HepG2 (cell line): ENCODE data around the gene BCAM. TPM values are rescaled to one million over a fixed set of nuclear protein-coding genes. Genes with fewer than 3 reads are reported as not detected.
A peak's percentile ranks its signal among the peaks of the same experiment; 100 is the strongest.

Experiments used
- ATF2 ChIP-seq: sonication (generic); formaldehyde crosslinking; IDR thresholded peaks from 2 replicates; pipeline ENCODE4 v1.4.0; 2020; ENCODE audit warnings: missing genetic modification reagents
- CBX2 ChIP-seq, 2 experiments: fragments of 200-600 bp in 1 of 2; sonication (generic); formaldehyde crosslinking in 1 of 2; IDR thresholded peaks; 2 replicates each; pipeline versions ENCODE4 v1.7.0 to v1.8.1; 2018 to 2022; ENCODE audit warnings: low read depth in 2 of 2, low read length in 1 of 2, mild to moderate bottlenecking in 1 of 2, missing genetic modification reagents in 1 of 2
- DPF2 ChIP-seq: sonication (generic); formaldehyde crosslinking; IDR thresholded peaks from 2 replicates; pipeline ENCODE4 v1.4.0; 2020; ENCODE audit warnings: mild to moderate bottlenecking, low read depth, missing genetic modification reagents, borderline replicate concordance
- FUBP1 ChIP-seq: sonication (generic); formaldehyde crosslinking; IDR thresholded peaks from 2 replicates; pipeline ENCODE4 v1.5.1; 2020; ENCODE audit warnings: missing genetic modification reagents, mild to moderate bottlenecking, borderline replicate concordance
- GABPA ChIP-seq, 2 experiments: IDR thresholded peaks; 2 replicates each; pipeline ENCODE4 v1.6.1; 2011 to 2016; ENCODE audit warnings: low read depth in 2 of 2, low read length in 1 of 2, missing biosample characterization in 1 of 2, missing genetic modification characterization in 1 of 2
- HNF4A ChIP-seq: sonication (generic); formaldehyde crosslinking; IDR thresholded peaks from 2 replicates; pipeline ENCODE4 v1.4.0; 2020; ENCODE audit warnings: missing genetic modification reagents
- HOXA9 ChIP-seq: sonication (generic); formaldehyde crosslinking; IDR thresholded peaks from 2 replicates; pipeline ENCODE4 v1.8.1; 2022; ENCODE audit warnings: missing genetic modification reagents, mild to moderate bottlenecking, moderate library complexity, borderline replicate concordance
- MNT ChIP-seq: fragments of 450-650 bp; IDR thresholded peaks from 2 replicates; pipeline ENCODE4 v1.6.1; 2016
- MXD4 ChIP-seq: IDR thresholded peaks from 2 replicates; pipeline ENCODE4 v1.6.1; 2016; ENCODE audit warnings: mild to moderate bottlenecking, missing biosample characterization, missing genetic modification reagents
- NR2C2 ChIP-seq: sonication (generic); formaldehyde crosslinking; IDR thresholded peaks from 2 replicates; pipeline ENCODE4 v1.4.0; 2020; ENCODE audit warnings: missing genetic modification reagents, mild to moderate bottlenecking, moderate library complexity, borderline replicate concordance
- RFX5 ChIP-seq: IDR thresholded peaks from 2 replicates; pipeline ENCODE4 v1.6.1; 2011; ENCODE audit warnings: low read depth, low read length, improper control_type of control experiment
- SETDB1 ChIP-seq: sonication (generic); formaldehyde crosslinking; IDR thresholded peaks from 2 replicates; pipeline ENCODE4 v1.5.1; 2020; ENCODE audit warnings: missing genetic modification reagents, mild to moderate bottlenecking, borderline replicate concordance
- ZBTB20 ChIP-seq: sonication (generic); formaldehyde crosslinking; IDR thresholded peaks from 2 replicates; pipeline ENCODE4 v1.8.1; 2023; ENCODE audit warnings: missing genetic modification reagents, low read depth, mild to moderate bottlenecking, borderline replicate concordance
- ZBTB34 ChIP-seq: sonication (generic); formaldehyde crosslinking; IDR thresholded peaks from 2 replicates; pipeline ENCODE4 v1.8.0; 2022; ENCODE audit warnings: mild to moderate bottlenecking, missing genetic modification reagents
- ZNF17 ChIP-seq: sonication (generic); formaldehyde crosslinking; IDR thresholded peaks from 2 replicates; pipeline ENCODE4 v1.5.0; 2020; ENCODE audit warnings: mild to moderate bottlenecking, missing genetic modification reagents
- ZNF33B ChIP-seq: sonication (generic); formaldehyde crosslinking; IDR thresholded peaks from 2 replicates; pipeline ENCODE4 v1.5.1; 2020; ENCODE audit warnings: mild to moderate bottlenecking, missing genetic modification reagents
- ZNF468 ChIP-seq: sonication (generic); formaldehyde crosslinking; IDR thresholded peaks from 2 replicates; pipeline ENCODE4 v1.8.0; 2022; ENCODE audit warnings: mild to moderate bottlenecking, moderate library complexity, missing genetic modification reagents
- ZNF550 ChIP-seq: sonication (generic); formaldehyde crosslinking; IDR thresholded peaks from 2 replicates; pipeline ENCODE4 v1.4.0; 2020; ENCODE audit warnings: mild to moderate bottlenecking, missing genetic modification reagents, borderline replicate concordance
- ZNF614 ChIP-seq: IDR thresholded peaks from 2 replicates; pipeline ENCODE4 v1.6.1; 2018; ENCODE audit warnings: missing biosample characterization, missing genetic modification reagents, inconsistent platforms, borderline replicate concordance
- ZNF674 ChIP-seq: sonication (generic); formaldehyde crosslinking; IDR thresholded peaks from 2 replicates; pipeline ENCODE4 v1.5.0; 2020; ENCODE audit warnings: low read depth, mild to moderate bottlenecking, missing genetic modification reagents
- ZNF746 ChIP-seq: sonication (generic); formaldehyde crosslinking; IDR thresholded peaks from 2 replicates; pipeline ENCODE4 v1.8.0; 2022; ENCODE audit warnings: mild to moderate bottlenecking, missing genetic modification reagents
- ZNF891 ChIP-seq: sonication (generic); formaldehyde crosslinking; IDR thresholded peaks from 2 replicates; pipeline ENCODE4 v1.5.0; 2020; ENCODE audit warnings: mild to moderate bottlenecking, missing genetic modification reagents
- polyA plus RNA-seq, 8 experiments: library from polyadenylated mRNA; depleted of rRNA in 3 of 8; stranded (reverse) in 7 of 8; unstranded in 1 of 8; fragments of >200 nt; fragmentation: Illumina TruSeq in 4 of 8; extraction: Trizol in 4 of 8; gene quantifications; 2 replicates each; pipeline versions ENCODE4 v1.2.1 to v1.2.3, GENCODE V29; 2011 to 2016; ENCODE audit warnings: low read depth in 4 of 8, missing spikeins in 1 of 8, mixed read lengths in 1 of 8; ENCODE audit not compliant: insufficient read depth in 1 of 8
- total RNA-seq, 5 experiments: library from RNA; depleted of rRNA; stranded (reverse); fragments of >200 nt; fragmentation: Illumina TruSeq; extraction: Trizol; gene quantifications; 2 replicates each; pipeline ENCODE4 v1.2.3, GENCODE V29; 2016; ENCODE audit warnings: low read depth in 1 of 5

BCAM gene
- total and polyA plus RNA-seq, 2 of the 13 experiments (the other 11 are each of a cell fraction or from before 2014, with no cell fraction given), result 51.2 to 62.7 TPM

GRCh38 chr19:44799627-44800346 is 9.1 kb upstream of the BCAM start (continued):
- TF ChIP-seq RFX5 (no peak), FUBP1 (CRISPR knock-in tag) (no peak), CBX2 (IDR thresholded peaks at IDR 0.05; ENCODE audit: low read depth, low read length) (no peak), CBX2 (CRISPR knock-in tag; IDR thresholded peaks at IDR 0.05; ENCODE audit: low read depth) (no peak), HNF4A (peak; percentile 57), HOXA9 (CRISPR knock-in tag) (no peak), MXD4 (CRISPR knock-in tag) (peak; percentile 42; the same call in 1 of the 2 replicates), ZBTB34 (CRISPR knock-in tag) (no peak), ZNF468 (CRISPR knock-in tag) (no peak), ZNF746 (no peak), DPF2 (CRISPR knock-in tag) (no peak), MNT (peak; percentile 20; the same call in 1 of the 2 replicates), ZNF17 (CRISPR knock-in tag) (no peak), SETDB1 (CRISPR knock-in tag) (no peak), GABPA (IDR thresholded peaks at IDR 0.05; ENCODE audit: low read depth, low read length) (no peak), GABPA (CRISPR knock-in tag; IDR thresholded peaks at IDR 0.05; ENCODE audit: low read depth) (no peak), ZNF614 (CRISPR knock-in tag) (peak; percentile 11; the same call in 1 of the 2 replicates), ZNF674 (no peak), ZNF891 (CRISPR knock-in tag) (no peak), ZNF33B (no peak), ZBTB20 (CRISPR knock-in tag) (no peak), NR2C2 (CRISPR knock-in tag) (no peak), ATF2 (no peak), ZNF550 (CRISPR knock-in tag) (no peak)
